PC-3 (cell line): Measurements from ENCODE around the gene TMEM79. TPM values are rescaled to one million over a fixed set of nuclear protein-coding genes. Genes with fewer than 3 reads are reported as not detected.

Source experiments
- ATAC-seq: fragments of 200-7000 bp; cut with Tn5 transposase; 2 replicates; pipeline ENCODE4 v1.9.1; 2020; ENCODE audit warnings: mild to moderate bottlenecking, moderate library complexity
- BruUV-seq: library from RNA; stranded (reverse); fragments of 400-500 nt; replicated peaks from 2 replicates; lab custom pipeline; 2021; lab: Mats Ljungman, UMichigan
- CTCF ChIA-PET: fragments of 300-600 bp; sonication (Branson Sonifier 250); formaldehyde crosslinking; loops from one replicate; lab custom pipeline; 2022; ENCODE audit warnings: antibody characterized with exemption; lab: Charles Lee
- POLR2A ChIA-PET: fragments of 300-600 bp; sonication (Branson Sonifier 250); formaldehyde crosslinking; loops from one replicate; lab custom pipeline; 2022; ENCODE audit warnings: antibody characterized with exemption; ENCODE audit not compliant: unreplicated experiment; lab: Charles Lee
- DNase-seq: peaks from one replicate; pipeline ENCODE4 v3.0.0-alpha.2; 2015
- H2AFZ ChIP-seq: fragments of 300-600 bp; sonication (generic); 2 replicates; pipeline ENCODE4 v1.6.0; 2016; ENCODE audit warnings: antibody characterized with exemption, low read length
- H3F3A ChIP-seq: fragments of 300-600 bp; sonication (generic); one replicate; pipeline ENCODE4 v1.6.0; 2017; ENCODE audit warnings: antibody characterized with exemption, low read length, control low read depth, mild to moderate bottlenecking; ENCODE audit not compliant: unreplicated experiment
- H3K27ac ChIP-seq: fragments of 300-600 bp; sonication (generic); 2 replicates; pipeline ENCODE4 v1.5.1; 2016; ENCODE audit warnings: mild to moderate bottlenecking, low read length
- H3K27me3 ChIP-seq: fragments of 300-600 bp; sonication (generic); 2 replicates; pipeline ENCODE4 v1.6.1; 2016; ENCODE audit warnings: low read length, mixed read lengths
- H3K36me3 ChIP-seq: fragments of 300-600 bp; sonication (generic); 2 replicates; pipeline ENCODE4 v1.6.1; 2016; ENCODE audit warnings: low read depth, mixed run types, low read length, mixed read lengths
- H3K4me1 ChIP-seq: fragments of 300-600 bp; sonication (generic); 2 replicates; pipeline ENCODE4 v1.5.1; 2016; ENCODE audit warnings: low read length; ENCODE audit not compliant: insufficient read depth
- H3K4me2 ChIP-seq: fragments of 300-600 bp; sonication (generic); 2 replicates; pipeline ENCODE4 v1.6.0; 2016; ENCODE audit warnings: low read length
- H3K4me3 ChIP-seq: fragments of 300-600 bp; sonication (generic); 2 replicates; pipeline ENCODE4 v1.5.1; 2016; ENCODE audit warnings: mild to moderate bottlenecking, low read length, mixed read lengths
- H3K79me2 ChIP-seq: fragments of 300-600 bp; sonication (generic); 2 replicates; pipeline ENCODE4 v1.6.1; 2017; ENCODE audit warnings: low read length, mixed read lengths
- H3K9ac ChIP-seq: fragments of 300-600 bp; sonication (generic); 2 replicates; pipeline ENCODE4 v1.6.0; 2016; ENCODE audit warnings: mild to moderate bottlenecking, low read length
- H3K9me2 ChIP-seq: fragments of 300-600 bp; sonication (generic); replicated peaks from 2 replicates; pipeline ENCODE4 v1.6.1; 2016; ENCODE audit warnings: mixed run types, low read length, mixed read lengths
- H3K9me3 ChIP-seq: fragments of 300-600 bp; sonication (generic); 2 replicates; pipeline ENCODE4 v1.6.1; 2016; ENCODE audit warnings: low read length, mixed read lengths
- H4K20me1 ChIP-seq: fragments of 300-600 bp; sonication (generic); 2 replicates; pipeline ENCODE4 v1.6.1; 2016; ENCODE audit warnings: low read length, mixed read lengths
- CTCF ChIP-seq: fragments of 300-600 bp; sonication (generic); conservative IDR thresholded peaks from 2 replicates; pipeline ENCODE4 v1.5.1; 2017; ENCODE audit warnings: antibody characterized with exemption, low read depth, mild to moderate bottlenecking, low read length
- EZH2 ChIP-seq: fragments of 300-600 bp; sonication (generic); IDR thresholded peaks from one replicate; pipeline ENCODE4 v1.6.1; 2017; ENCODE audit warnings: antibody characterized with exemption, mild to moderate bottlenecking, low read length; ENCODE audit not compliant: unreplicated experiment
- EZH2phosphoT487 ChIP-seq: fragments of 300-600 bp; sonication (generic); IDR thresholded peaks from 2 replicates; pipeline ENCODE4 v1.6.1; 2018; ENCODE audit warnings: mild to moderate bottlenecking, antibody characterized with exemption, low read length, borderline replicate concordance
- intact Hi-C: fragments of 100-400 bp; cut with micrococcal nuclease; formaldehyde crosslinking; loops from 2 replicates; pipeline ENCODE4 v1.9.0; 2023
- total RNA-seq: library from RNA; depleted of rRNA; stranded (reverse); fragments of >200 nt; gene quantifications from 2 replicates; pipeline ENCODE4 v1.2.3, GENCODE V29; 2014

TMEM79 gene
- total RNA-seq, 1 experiment from 2014 or later, result 8.1 TPM

- no peak overlapping the region for H3K27ac ChIP-seq
- peak overlapping the region; percentile 94 for H3K4me2 ChIP-seq
- H3K4me1 ChIP-seq, result peaks cover 13% of the 10 kb centered on the region
- peak; percentile 78 for TF ChIP-seq CTCF
- no peak for TF ChIP-seq EZH2
- no peak for TF ChIP-seq EZH2phosphoT487
- ChIA-PET POLR2A (no interaction called here), CTCF (no interaction called here)
- peak overlapping the region; percentile 94 for H3K9ac ChIP-seq
- ATAC-seq (no peak), DNase-seq (peak; percentile 31)
- H4K20me1 ChIP-seq, result peaks cover 37% of the 10 kb centered on the region
- H2AFZ ChIP-seq, result no peak overlapping the region
- no peaks in the 10 kb centered on the region for H3K27me3 ChIP-seq
- peaks cover 60% of the 10 kb centered on the region for H3K79me2 ChIP-seq
- H3K4me3 ChIP-seq, result peak overlapping the region; percentile 98
- no peaks in the 10 kb centered on the region for H3K9me2 ChIP-seq
- H3K36me3 ChIP-seq, result peaks cover 38% of the 10 kb centered on the region
- no peaks in the 10 kb centered on the region for H3F3A ChIP-seq
- intact Hi-C loops, result no loop called here
- no peaks in the 10 kb centered on the region for H3K9me3 ChIP-seq
- BruUV-seq, result no TSS peak
Observed at GRCh38 chr1:156336242-156336641, 52.1 kb downstream of the TMEM79 start.

GRCh38 chr1:156337052-156337887, 53.1 kb downstream of the TMEM79 start:
- H3K27me3 ChIP-seq, result no peaks in the 10 kb centered on the region
- peaks cover 33% of the 10 kb centered on the region for H3K36me3 ChIP-seq
- H3F3A ChIP-seq, result no peaks in the 10 kb centered on the region
- H3K9me3 ChIP-seq, result no peaks in the 10 kb centered on the region
- H3K4me1 ChIP-seq, result peaks cover 13% of the 10 kb centered on the region
- ChIA-PET CTCF (no interaction called here), POLR2A (no interaction called here)
- H3K27ac ChIP-seq, result peak overlapping the region; percentile 41
- DNase-seq (peak; percentile 20), ATAC-seq (no peak)
- peak overlapping the region; percentile 94 for H3K4me2 ChIP-seq
- H2AFZ ChIP-seq, result peak overlapping the region; percentile 52
- H4K20me1 ChIP-seq, result peaks cover 37% of the 10 kb centered on the region
- TSS peak; percentile 38 for BruUV-seq
- intact Hi-C loops, result no loop called here
- no peaks in the 10 kb centered on the region for H3K9me2 ChIP-seq
- no peak for TF ChIP-seq EZH2
- no peak for TF ChIP-seq EZH2phosphoT487
- no peak for TF ChIP-seq CTCF
- H3K79me2 ChIP-seq, result peaks cover 56% of the 10 kb centered on the region
- H3K4me3 ChIP-seq, result peak overlapping the region; percentile 98
- peak overlapping the region; percentile 94 for H3K9ac ChIP-seq

- Histone ChIP-seq H2AFZ (peak overlapping the region; percentile 52), H3K4me1 (peaks cover 13% of the 10 kb centered on the region), H3K9ac (peak overlapping the region; percentile 94), H3K27ac (peak overlapping the region; percentile 41), H3K36me3 (peaks cover 27% of the 10 kb centered on the region), H3K9me2 (no peaks in the 10 kb centered on the region), H3K4me3 (peak overlapping the region; percentile 98), H4K20me1 (peaks cover 32% of the 10 kb centered on the region), H3F3A (no peaks in the 10 kb centered on the region), H3K4me2 (peak overlapping the region; percentile 94), H3K9me3 (no peaks in the 10 kb centered on the region), H3K79me2 (peaks cover 50% of the 10 kb centered on the region), H3K27me3 (no peaks in the 10 kb centered on the region)
- ChIA-PET POLR2A (interaction anchor here (0.6 kb wide), 1 partner anchor 377 kb away, joined by 3 read pairs; no protein-coding TSS in a partner anchor), CTCF (no interaction called here)
- peak; percentile 0; the same call in 1 of the 2 replicates for ATAC-seq
- BruUV-seq, result no TSS peak
- TF ChIP-seq CTCF, result no peak
- no peak for TF ChIP-seq EZH2phosphoT487
- no peak for TF ChIP-seq EZH2
- no peak for DNase-seq
- intact Hi-C loops, result no loop called here
Observed at GRCh38 chr1:156337888-156338179, 53.7 kb downstream of the TMEM79 start.
